ENCODE measurements around the gene FAM227A. TPM values are rescaled to one million over a fixed set of nuclear protein-coding genes. Genes with fewer than 3 reads are reported as not detected.

FAM227A gene
- total and polyA plus RNA-seq, 2 of the 13 experiments (the other 11 are each of a cell fraction or from before 2014, with no cell fraction given) = 1.0 to 1.5 TPM

DNA sequence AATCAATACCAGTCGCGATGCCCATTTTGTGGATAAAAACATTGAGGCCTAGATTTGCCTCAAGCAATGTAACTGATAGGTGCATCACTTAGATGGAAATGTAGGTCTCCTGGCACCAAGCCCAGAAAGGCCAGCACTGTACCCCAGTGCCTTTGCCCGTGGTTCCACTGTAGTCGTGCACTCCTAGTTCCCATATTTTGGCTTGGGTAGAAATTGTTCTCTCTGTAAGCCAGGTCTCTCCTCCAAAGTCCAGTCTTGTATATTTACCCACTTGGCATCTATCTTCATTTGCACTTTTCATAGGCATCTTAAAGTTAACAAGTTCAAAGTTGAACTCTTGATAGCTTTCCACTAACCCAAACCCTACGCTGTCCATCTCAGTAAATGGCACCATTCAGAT is 44.6 kb downstream of the FAM227A start (continued):
- TF ChIP-seq ZNF234 (CRISPR knock-in tag; conservative IDR thresholded peaks at IDR 0.05) (no peak), NR2F2 (IDR thresholded peaks at IDR 0.05; ENCODE audit: borderline replicate concordance, low read depth) (no peak)

- POLR2A ChIA-PET = no interaction called here
- H3K4me2 ChIP-seq (ENCODE audit: low read depth, low read length) = no peak overlapping the region
- H3K9ac ChIP-seq (ENCODE audit: insufficient read depth, low read depth, low read length) = no peak overlapping the region
- DNase-seq (ENCODE audit: low spot score) (no peak), ATAC-seq (no peak), FAIRE-seq (no peak)
- no peak overlapping the region for H2AFZ ChIP-seq (ENCODE audit: low read length)
- no peaks in the 10 kb centered on the region for H3K36me3 ChIP-seq (replicated peaks in 1 of 2; ENCODE audit: control insufficient read depth in 1 of 2, insufficient read depth in 2 of 2, low read length in 2 of 2)
- intact Hi-C loops (cut with micrococcal nuclease; ENCODE audit: unreplicated experiment) = no loop called here
- no TSS peak for BruUV-seq (replicated peaks)
- no peaks in the 10 kb centered on the region for H3K27me3 ChIP-seq (ENCODE audit: control insufficient read depth in 1 of 2, insufficient read depth in 2 of 2, low read length in 2 of 2)
- H3K27ac ChIP-seq (ENCODE audit: extremely low read length, insufficient read depth, low read length) = no peak overlapping the region
- H3K79me2 ChIP-seq (ENCODE audit: insufficient read depth, low read length) = no peaks in the 10 kb centered on the region
- H3K4me3 ChIP-seq (replicated peaks in 1 of 3; ENCODE audit: insufficient read depth in 1 of 3, low read depth in 2 of 3, low read length in 3 of 3) = no peak overlapping the region
- CTCF ChIA-PET (ENCODE audit: low intra/inter-chr PET ratio, low total read pairs) = no interaction called here
- no peaks in the 10 kb centered on the region; the same call in 1 of the 2 replicates for H4K20me1 ChIP-seq (ENCODE audit: insufficient read depth, low read length)
- in situ Hi-C loops (cut with HindIII; ENCODE audit: extremely low pct_ligation_motif_present, low pct_unique_long_range_greater_than_20kb) = no loop called here
- no peak for TF ChIP-seq RFXANK (CRISPR knock-in tag; IDR thresholded peaks at IDR 0.05)
- no peak for TF ChIP-seq FOXC1 (CRISPR knock-in tag; IDR thresholded peaks at IDR 0.05; ENCODE audit: borderline replicate concordance)
- TF ChIP-seq ZNF460 (CRISPR knock-in tag; IDR thresholded peaks at IDR 0.05; ENCODE audit: borderline replicate concordance) = no peak
- TF ChIP-seq, protein P1, sequence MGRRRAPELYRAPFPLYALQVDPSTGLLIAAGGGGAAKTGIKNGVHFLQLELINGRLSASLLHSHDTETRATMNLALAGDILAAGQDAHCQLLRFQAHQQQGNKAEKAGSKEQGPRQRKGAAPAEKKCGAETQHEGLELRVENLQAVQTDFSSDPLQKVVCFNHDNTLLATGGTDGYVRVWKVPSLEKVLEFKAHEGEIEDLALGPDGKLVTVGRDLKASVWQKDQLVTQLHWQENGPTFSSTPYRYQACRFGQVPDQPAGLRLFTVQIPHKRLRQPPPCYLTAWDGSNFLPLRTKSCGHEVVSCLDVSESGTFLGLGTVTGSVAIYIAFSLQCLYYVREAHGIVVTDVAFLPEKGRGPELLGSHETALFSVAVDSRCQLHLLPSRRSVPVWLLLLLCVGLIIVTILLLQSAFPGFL (CRISPR knock-in tag; IDR thresholded peaks at IDR 0.05) = no peak
- TF ChIP-seq ZNF263 (CRISPR knock-in tag; IDR thresholded peaks at IDR 0.05) = no peak
- TF ChIP-seq SSRP1 (CRISPR knock-in tag; IDR thresholded peaks at IDR 0.05) = no peak
- TF ChIP-seq ZNF276 (CRISPR knock-in tag; IDR thresholded peaks at IDR 0.05; ENCODE audit: low read depth) = no peak
- no peak for TF ChIP-seq ZNF549 (CRISPR knock-in tag; IDR thresholded peaks at IDR 0.05)
- TF ChIP-seq JUNB (CRISPR knock-in tag; IDR thresholded peaks at IDR 0.05; ENCODE audit: borderline replicate concordance) = no peak
- TF ChIP-seq, protein P2, sequence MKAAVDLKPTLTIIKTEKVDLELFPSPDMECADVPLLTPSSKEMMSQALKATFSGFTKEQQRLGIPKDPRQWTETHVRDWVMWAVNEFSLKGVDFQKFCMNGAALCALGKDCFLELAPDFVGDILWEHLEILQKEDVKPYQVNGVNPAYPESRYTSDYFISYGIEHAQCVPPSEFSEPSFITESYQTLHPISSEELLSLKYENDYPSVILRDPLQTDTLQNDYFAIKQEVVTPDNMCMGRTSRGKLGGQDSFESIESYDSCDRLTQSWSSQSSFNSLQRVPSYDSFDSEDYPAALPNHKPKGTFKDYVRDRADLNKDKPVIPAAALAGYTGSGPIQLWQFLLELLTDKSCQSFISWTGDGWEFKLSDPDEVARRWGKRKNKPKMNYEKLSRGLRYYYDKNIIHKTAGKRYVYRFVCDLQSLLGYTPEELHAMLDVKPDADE (CRISPR knock-in tag; IDR thresholded peaks at IDR 0.05) = no peak
- no peak for TF ChIP-seq ELK4 (CRISPR knock-in tag; IDR thresholded peaks at IDR 0.05; ENCODE audit: borderline replicate concordance)
- TF ChIP-seq NR2F1 (CRISPR knock-in tag; IDR thresholded peaks at IDR 0.05) = no peak
- no peak for TF ChIP-seq SP5 (CRISPR knock-in tag; IDR thresholded peaks at IDR 0.05; ENCODE audit: borderline replicate concordance, low read depth)
- WGBS (ENCODE audit: low lambda C conversion rate) = 55% methylated on average over 3 of the region's 5 CpGs
- no peaks in the 10 kb centered on the region for H3K9me3 ChIP-seq (ENCODE audit: low read length)
- peaks cover 19% of the 10 kb centered on the region for H3K4me1 ChIP-seq (ENCODE audit: insufficient read depth, low read length)
These were observed 46.0 kb downstream of the FAM227A start for GRCh38 chr22:38610234-38610633.

All from HepG2 (cell line).